ENCODE measurements around the gene FBXO10.
"Not testable (repeated sequence)": the region's sequence is repeated elsewhere in the genome, so short reads cannot be mapped to it uniquely, and the experiment has no call there.

Gene FBXO10

DNA sequence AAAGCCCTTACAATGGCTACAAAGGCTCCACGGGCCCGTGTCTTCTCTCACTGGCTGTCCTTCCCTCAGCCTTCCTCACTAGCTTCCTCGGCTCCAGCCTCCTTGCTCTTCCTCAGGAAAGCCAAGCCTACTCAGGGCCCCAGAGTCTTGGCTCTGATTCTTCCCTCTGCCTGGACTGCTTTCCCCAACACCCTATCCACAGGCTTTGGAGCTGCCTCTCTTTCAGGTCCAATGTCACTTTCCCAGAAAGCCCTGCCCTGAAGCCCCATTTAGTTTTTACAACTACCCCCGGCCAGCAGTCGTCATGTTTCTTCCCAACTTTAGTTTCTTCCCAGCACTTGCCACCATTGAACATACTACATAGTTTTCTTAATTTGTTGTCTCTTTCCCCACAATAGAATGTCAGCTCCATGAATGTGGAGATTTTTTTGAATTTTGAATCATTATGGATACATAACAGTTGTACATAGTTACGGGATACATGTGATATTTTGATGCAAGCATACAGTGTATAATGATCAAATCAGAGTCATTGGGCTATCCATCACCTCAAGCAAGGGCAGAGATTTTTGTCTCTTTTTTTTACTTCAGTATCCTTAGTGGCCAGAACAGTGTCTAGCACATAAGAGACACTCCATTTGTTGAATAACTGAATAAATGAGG, 33.7 kb upstream of the FBXO10 start:
- Mint-ChIP-seq H3K4me3 (no peak overlapping the region), H3K27me3 (peaks cover 11% of the 10 kb centered on the region), H3K9me3 (no peaks in the 10 kb centered on the region), H3K4me1 (no peaks in the 10 kb centered on the region), H3K36me3 (no peaks in the 10 kb centered on the region), H3K27ac (no peak overlapping the region)
- ATAC-seq (ENCODE audit: low read depth) = no peak
- no peak for DNase-seq (ENCODE audit: low spot score in 2 of 2)

GRCh38 chr9:37608250-37608649, 32.1 kb upstream of the FBXO10 start:
- ATAC-seq (ENCODE audit: low read depth) = no peak
- H3K9me3 Mint-ChIP-seq = no peaks in the 10 kb centered on the region
- H3K36me3 Mint-ChIP-seq = no peaks in the 10 kb centered on the region
- H3K4me3 Mint-ChIP-seq = no peak overlapping the region
- H3K27ac Mint-ChIP-seq = no peak overlapping the region
- H3K4me1 Mint-ChIP-seq = no peaks in the 10 kb centered on the region
- peaks cover 12% of the 10 kb centered on the region for H3K27me3 Mint-ChIP-seq
- no peak for DNase-seq (ENCODE audit: low spot score in 2 of 2)

DNA sequence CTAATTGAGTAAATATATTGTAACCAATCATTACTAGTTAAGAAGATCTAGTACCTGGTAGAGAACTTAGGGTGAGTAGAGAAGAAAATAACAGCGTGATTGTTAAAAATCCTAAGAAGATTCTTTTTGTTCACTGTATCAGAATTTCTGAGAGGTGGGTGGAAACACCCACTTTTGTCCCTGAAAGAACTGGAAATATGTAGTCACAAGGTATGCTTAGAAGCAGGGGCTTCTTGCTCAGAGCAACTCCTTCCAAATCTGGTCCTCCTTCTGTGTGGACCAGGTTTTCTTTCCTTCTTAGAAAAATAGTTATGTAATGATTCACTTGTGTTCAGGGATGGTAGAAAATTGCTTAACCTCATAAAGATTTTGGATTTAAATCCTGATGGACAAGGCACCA, 28.1 kb upstream of the FBXO10 start:
- Mint-ChIP-seq H3K36me3 (no peaks in the 10 kb centered on the region), H3K9me3 (no peaks in the 10 kb centered on the region), H3K4me1 (no peaks in the 10 kb centered on the region), H3K27ac (no peak overlapping the region), H3K4me3 (no peak overlapping the region), H3K27me3 (peaks cover 21% of the 10 kb centered on the region)
- ATAC-seq (ENCODE audit: low read depth) = no peak
- no peak for DNase-seq (ENCODE audit: low spot score in 2 of 2)

DNA sequence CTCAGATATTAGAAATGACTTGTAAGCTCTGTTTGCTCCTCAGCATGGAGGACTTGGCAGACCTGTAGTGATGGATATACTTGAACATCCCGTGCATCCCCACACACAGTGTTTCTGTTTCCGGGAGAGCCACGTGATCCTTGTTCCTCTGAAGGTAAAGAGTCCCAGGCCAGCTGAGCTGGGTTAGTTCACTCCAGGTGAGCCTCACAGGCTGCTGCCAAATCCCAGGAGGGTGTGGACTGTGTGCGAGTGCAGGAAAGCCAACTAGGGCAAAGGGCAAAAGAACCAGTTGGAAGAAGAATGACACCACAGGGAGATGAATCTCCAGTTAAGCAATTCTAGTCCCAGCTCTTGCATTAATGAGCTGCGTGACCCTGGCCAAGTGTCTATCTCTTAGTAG, 26.6 kb upstream of the FBXO10 start:
- Mint-ChIP-seq H3K9me3 (no peaks in the 10 kb centered on the region), H3K4me3 (no peak overlapping the region), H3K27ac (no peak overlapping the region), H3K27me3 (peaks cover 20% of the 10 kb centered on the region), H3K4me1 (no peaks in the 10 kb centered on the region), H3K36me3 (no peaks in the 10 kb centered on the region)
- no peak for DNase-seq (ENCODE audit: low spot score in 2 of 2)
- no peak for ATAC-seq (ENCODE audit: low read depth)

DNA sequence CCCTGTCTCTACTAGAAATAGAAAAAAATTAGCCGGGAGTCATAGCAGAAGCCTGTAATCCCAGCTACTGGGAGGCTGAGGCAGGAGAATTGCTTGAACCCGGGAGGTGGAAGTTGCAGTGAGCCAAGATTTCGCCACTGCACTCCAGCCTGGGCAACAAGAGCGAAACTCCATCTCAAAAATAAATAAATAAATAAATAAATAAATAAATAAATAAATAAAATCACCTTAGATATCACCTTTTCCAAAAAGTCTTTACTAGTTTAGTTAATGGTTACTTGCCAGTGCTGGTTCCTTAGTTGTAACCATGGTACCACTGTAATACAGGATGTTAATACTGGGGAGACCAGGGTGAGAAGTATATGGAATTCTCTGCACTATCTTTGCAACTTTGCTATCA, 25.9 kb upstream of the FBXO10 start:
- not testable (repeated sequence) for H3K36me3 Mint-ChIP-seq; ATAC-seq (ENCODE audit: low read depth); DNase-seq (ENCODE audit: low spot score in 2 of 2); H3K27ac Mint-ChIP-seq; H3K9me3 Mint-ChIP-seq; H3K4me3 Mint-ChIP-seq; H3K4me1 Mint-ChIP-seq
- H3K27me3 Mint-ChIP-seq = peaks cover 18% of the 10 kb centered on the region

GRCh38 chr9:37596504-37596903, 20.3 kb upstream of the FBXO10 start:
- DNase-seq (ENCODE audit: low spot score in 2 of 2) (no peak), ATAC-seq (ENCODE audit: low read depth) (no peak)
- Mint-ChIP-seq H3K27ac (no peak overlapping the region), H3K4me3 (no peak overlapping the region), H3K36me3 (no peaks in the 10 kb centered on the region), H3K9me3 (no peaks in the 10 kb centered on the region), H3K4me1 (peaks cover 8% of the 10 kb centered on the region), H3K27me3 (peaks cover 10% of the 10 kb centered on the region)

DNA sequence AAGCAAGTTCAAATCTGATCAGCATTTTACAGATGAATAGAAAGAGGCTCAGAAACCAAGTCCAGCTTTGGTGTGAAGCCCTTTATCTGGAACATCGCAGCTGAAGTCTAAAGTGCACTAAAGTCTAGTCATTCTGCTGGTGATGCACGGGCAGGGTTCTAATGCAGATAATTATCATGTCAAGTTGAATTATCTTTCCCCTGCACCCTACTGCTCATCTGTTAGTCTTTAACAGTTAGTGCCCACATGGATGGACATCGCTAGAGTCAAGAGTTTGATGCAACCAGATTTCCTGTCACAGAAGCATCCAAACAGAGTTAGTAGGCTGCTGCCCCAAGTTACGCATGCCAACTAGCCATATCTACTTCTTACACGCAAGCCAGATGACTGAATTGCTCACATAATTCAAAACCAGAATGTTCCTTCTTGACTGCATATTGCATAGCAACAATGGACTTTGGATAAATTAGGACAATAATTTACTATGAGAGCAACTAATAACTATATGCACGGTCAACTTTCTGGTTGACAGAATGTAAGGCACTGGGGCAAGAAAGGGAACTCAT, 17.8 kb upstream of the FBXO10 start:
- H3K4me3 Mint-ChIP-seq = peak overlapping the region; percentile 75
- peaks cover 22% of the 10 kb centered on the region for H3K4me1 Mint-ChIP-seq

GRCh38 chr9:37592108-37592951, 16.1 kb upstream of the FBXO10 start, which contains the start of gene TOMM5:
TOMM5 (minus strand) TSS chr9:37592597; CDS start chr9:37592532, 65 bp downstream.
- Mint-ChIP-seq H3K4me1 (peaks cover 24% of the 10 kb centered on the region), H3K27ac (peak within 1 kb of the TSS; percentile 92), H3K4me3 (peak within 1 kb of the TSS; percentile 99), H3K27me3 (peaks cover 2% of the 10 kb centered on the region), H3K36me3 (peaks cover 9% of the 10 kb centered on the region), H3K9me3 (no peaks in the 10 kb centered on the region)
- ATAC-seq (ENCODE audit: low read depth) = peak; percentile 91
- peak; percentile 74 to 84 for DNase-seq (ENCODE audit: low spot score in 2 of 2)

More for the DNA sequence above, 17.8 kb upstream of the FBXO10 start:
- Mint-ChIP-seq H3K27me3 (peaks cover 2% of the 10 kb centered on the region), H3K9me3 (no peaks in the 10 kb centered on the region), H3K27ac (peak overlapping the region; percentile 41), H3K36me3 (no peaks in the 10 kb centered on the region)
- DNase-seq (ENCODE audit: low spot score in 2 of 2) (no peak), ATAC-seq (ENCODE audit: low read depth) (no peak)

DNA sequence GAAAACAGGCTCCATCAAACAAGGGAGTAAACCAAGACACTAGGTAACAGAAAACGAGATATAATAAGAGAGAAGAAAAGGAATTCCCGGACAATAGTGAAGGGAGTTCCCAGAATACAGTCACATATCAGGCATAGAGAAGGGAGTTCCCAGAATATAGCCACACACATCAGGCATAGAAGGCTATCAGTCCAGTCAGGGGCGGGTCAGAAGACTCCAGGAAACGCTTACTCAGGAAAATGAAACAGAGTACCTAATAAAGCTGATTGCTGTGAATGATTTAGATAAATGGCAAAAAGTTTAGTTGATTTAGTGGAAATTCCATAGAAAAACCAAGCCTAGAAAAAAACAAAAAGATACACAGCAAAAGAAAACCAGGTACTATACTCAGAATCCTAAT, 11.3 kb upstream of the FBXO10 start:
- Mint-ChIP-seq H3K9me3 (no peaks in the 10 kb centered on the region), H3K4me3 (no peak overlapping the region), H3K27me3 (no peaks in the 10 kb centered on the region), H3K4me1 (peaks cover 36% of the 10 kb centered on the region), H3K27ac (no peak overlapping the region), H3K36me3 (peaks cover 27% of the 10 kb centered on the region)
- ATAC-seq (ENCODE audit: low read depth) = no peak
- no peak for DNase-seq (ENCODE audit: low spot score in 2 of 2)

DNA sequence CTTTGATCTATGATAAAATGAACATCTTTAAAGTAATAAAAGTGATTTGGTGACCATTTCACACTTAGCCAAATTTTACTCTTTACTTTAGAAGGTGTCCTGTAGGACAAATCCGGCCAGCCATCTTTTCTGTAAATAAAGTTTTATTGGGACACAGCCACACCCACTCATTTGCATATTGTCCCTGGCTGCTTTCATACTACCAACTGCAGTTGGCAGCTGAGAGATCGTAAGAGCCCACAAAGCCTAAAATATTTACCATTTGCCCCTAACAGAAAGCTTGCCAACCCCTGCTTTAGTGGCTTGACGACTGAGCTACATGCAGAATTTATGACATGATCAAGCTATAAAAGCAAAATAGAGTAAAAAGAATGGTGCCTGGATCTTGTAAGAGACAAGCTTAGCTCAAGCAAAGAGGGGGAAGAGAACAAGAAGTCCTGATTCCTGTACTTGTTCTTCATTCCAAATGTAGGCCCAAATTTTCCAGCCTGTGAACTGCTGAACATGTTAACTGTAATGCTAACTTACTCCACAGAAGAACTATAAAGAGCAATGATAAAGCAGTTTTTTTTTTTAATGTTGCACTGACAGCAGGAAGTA, 7.4 kb upstream of the FBXO10 start:
- Mint-ChIP-seq H3K4me3 (no peak overlapping the region), H3K36me3 (peaks cover 26% of the 10 kb centered on the region), H3K27ac (peak overlapping the region; percentile 59), H3K9me3 (no peaks in the 10 kb centered on the region), H3K4me1 (peaks cover 24% of the 10 kb centered on the region), H3K27me3 (no peaks in the 10 kb centered on the region)
- ATAC-seq (ENCODE audit: low read depth) = no peak
- no peak for DNase-seq (ENCODE audit: low spot score in 2 of 2)

- Mint-ChIP-seq H3K27me3 (no peaks in the 10 kb centered on the region), H3K4me3 (no peak overlapping the region), H3K9me3 (no peaks in the 10 kb centered on the region), H3K4me1 (peaks cover 28% of the 10 kb centered on the region), H3K36me3 (peaks cover 21% of the 10 kb centered on the region), H3K27ac (peak overlapping the region; percentile 16)
- ATAC-seq (ENCODE audit: low read depth) (peak; percentile 64), DNase-seq (ENCODE audit: low spot score in 2 of 2) (no peak)
Observed at GRCh38 chr9:37582548-37583157, 6.5 kb upstream of the FBXO10 start.

DNA sequence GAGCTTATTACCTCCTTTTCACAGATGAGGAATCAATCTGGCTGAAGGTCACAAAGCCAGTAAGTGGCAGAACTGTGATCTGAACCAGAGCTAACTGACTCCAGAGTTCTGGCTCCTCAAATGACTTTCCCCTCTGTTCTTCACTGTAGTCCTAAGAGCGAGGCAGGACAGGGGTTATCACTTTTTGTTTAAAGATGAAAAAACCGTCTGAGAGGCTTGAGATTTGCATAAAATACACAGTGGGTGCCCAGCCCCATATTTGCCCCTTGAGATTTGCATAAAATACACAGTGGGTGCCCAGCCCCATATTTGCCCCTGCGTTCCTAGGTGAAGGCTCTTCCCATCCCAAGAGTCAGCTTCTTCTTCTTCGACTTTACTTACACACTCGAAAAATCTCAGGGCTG, 667 bp downstream of the FBXO10 start:
- DNase-seq (ENCODE audit: low spot score in 2 of 2) (peak in 1 of 2 donors; percentile 34), ATAC-seq (ENCODE audit: low read depth) (peak; percentile 80)
- H3K4me1 Mint-ChIP-seq = peaks cover 47% of the 10 kb centered on the region
- peaks cover 9% of the 10 kb centered on the region for H3K36me3 Mint-ChIP-seq
- no peaks in the 10 kb centered on the region for H3K9me3 Mint-ChIP-seq
- H3K27me3 Mint-ChIP-seq = no peaks in the 10 kb centered on the region
- peak overlapping the region; percentile 91 for H3K27ac Mint-ChIP-seq
- H3K4me3 Mint-ChIP-seq = peak overlapping the region; percentile 92

GRCh38 chr9:37575001-37575400, 1.2 kb downstream of the FBXO10 start:
- H3K27me3 Mint-ChIP-seq = no peaks in the 10 kb centered on the region
- no peaks in the 10 kb centered on the region for H3K9me3 Mint-ChIP-seq
- H3K4me1 Mint-ChIP-seq = peaks cover 43% of the 10 kb centered on the region
- peak overlapping the region; percentile 91 for H3K27ac Mint-ChIP-seq
- DNase-seq (ENCODE audit: low spot score in 2 of 2) (no peak), ATAC-seq (ENCODE audit: low read depth) (no peak)
- peaks cover 11% of the 10 kb centered on the region for H3K36me3 Mint-ChIP-seq
- H3K4me3 Mint-ChIP-seq = peak overlapping the region; percentile 92

Data from memory B cell (primary cell).